Erythroblast (primary cell): ENCODE data around the gene FOXD1.

Experiments used
- GATA1 ChIP-seq: IDR thresholded peaks from 2 replicates; pipeline ENCODE4 v1.6.1; 2011; ENCODE audit warnings: low read depth, mild to moderate bottlenecking, control low read depth, low read length, moderate library complexity
- POLR2A ChIP-seq: IDR thresholded peaks from 2 replicates; pipeline ENCODE4 v1.6.1; 2011; ENCODE audit warnings: mild to moderate bottlenecking, low read length

- no peak for TF ChIP-seq POLR2A
- no peak for TF ChIP-seq GATA1
Measured at GRCh38 chr5:73426034-73426433, 22.5 kb downstream of the FOXD1 start.
